WTC11 (cell line): ENCODE measurements around the gene MCUR1. TPM values are rescaled to one million over a fixed set of nuclear protein-coding genes. Genes with fewer than 3 reads are reported as not detected.

ENCODE experiments used
- ATAC-seq: fragments of 200-7000 bp; cut with Tn5 transposase; 2 replicates; pipeline ENCODE4 v1.10.0; 2021; ENCODE audit warnings: mild to moderate bottlenecking, moderate library complexity
- CTCF ChIA-PET: fragments of 300-600 bp; sonication (Branson Sonifier 250); formaldehyde crosslinking; loops from one replicate; lab custom pipeline; 2021; ENCODE audit warnings: antibody characterized with exemption; lab: Charles Lee
- POLR2A ChIA-PET: fragments of 350-600 bp; sonication (Branson Sonifier 250); formaldehyde crosslinking; loops from one replicate; lab custom pipeline; 2021; ENCODE audit warnings: antibody characterized with exemption; lab: Charles Lee
- DNase-seq: peaks from one replicate; pipeline ENCODE4 v3.0.0; 2021; ENCODE audit warnings: low spot score
- H3K27ac Mint-ChIP-seq: 2 replicates; pipeline ENCODE4 v1.8.0; 2021; ENCODE audit warnings: mixed read lengths
- H3K27me3 Mint-ChIP-seq: 2 replicates; pipeline ENCODE4 v1.8.0; 2021; ENCODE audit warnings: low read depth, mild to moderate bottlenecking, moderate library complexity, mixed read lengths
- H3K36me3 Mint-ChIP-seq: 2 replicates; pipeline ENCODE4 v1.8.0; 2021; ENCODE audit warnings: mixed read lengths
- H3K4me1 Mint-ChIP-seq: 2 replicates; pipeline ENCODE4 v1.8.0; 2022; ENCODE audit warnings: mixed read lengths
- H3K4me3 Mint-ChIP-seq: 2 replicates; pipeline ENCODE4 v1.8.0; 2021; ENCODE audit warnings: mild to moderate bottlenecking, moderate library complexity, mixed read lengths
- H3K9me3 Mint-ChIP-seq: 2 replicates; pipeline ENCODE4 v1.8.0; 2021; ENCODE audit warnings: mixed read lengths
- CREB1 ChIP-seq: sonication (generic); formaldehyde crosslinking; IDR thresholded peaks from 2 replicates; pipeline ENCODE4 v1.8.0; 2023; ENCODE audit warnings: mild to moderate bottlenecking, missing genetic modification reagents
- GRHL2 ChIP-seq: fragments of 250-450 bp; sonication (Bioruptor Pico); IDR thresholded peaks from 2 replicates; pipeline ENCODE4 v1.8.0; 2022; ENCODE audit warnings: mild to moderate bottlenecking, moderate library complexity; ENCODE audit not compliant: insufficient replicate concordance, severe bottlenecking
- HMGA2 ChIP-seq: fragments of 250-450 bp; sonication (Bioruptor Pico); IDR thresholded peaks from 2 replicates; pipeline ENCODE4 v1.4.0; 2021; ENCODE audit warnings: mild to moderate bottlenecking, moderate library complexity
- HMGXB4 ChIP-seq: sonication (generic); formaldehyde crosslinking; IDR thresholded peaks from 2 replicates; pipeline ENCODE4 v1.8.1; 2023; ENCODE audit warnings: mild to moderate bottlenecking, moderate library complexity, missing genetic modification reagents
- IRF1 ChIP-seq: sonication (generic); formaldehyde crosslinking; IDR thresholded peaks from 2 replicates; pipeline ENCODE4 v1.8.0; 2023; ENCODE audit warnings: missing genetic modification reagents
- JUN ChIP-seq: sonication (generic); formaldehyde crosslinking; IDR thresholded peaks from 2 replicates; pipeline ENCODE4 v1.8.0; 2023; ENCODE audit warnings: mild to moderate bottlenecking, missing genetic modification reagents
- OVOL2 ChIP-seq: fragments of 250-450 bp; sonication (Bioruptor Pico); IDR thresholded peaks from 2 replicates; pipeline ENCODE4 v1.9.0; 2021; ENCODE audit warnings: mild to moderate bottlenecking, borderline replicate concordance
- PREB ChIP-seq: sonication (generic); formaldehyde crosslinking; IDR thresholded peaks from 2 replicates; pipeline ENCODE4 v1.8.1; 2022; ENCODE audit warnings: mild to moderate bottlenecking, missing genetic modification reagents, moderate library complexity, borderline replicate concordance
- SMAD3 ChIP-seq: sonication (generic); formaldehyde crosslinking; IDR thresholded peaks from 2 replicates; pipeline ENCODE4 v1.8.0; 2022; ENCODE audit warnings: missing genetic modification reagents, mild to moderate bottlenecking, borderline replicate concordance
- STAT6 ChIP-seq: sonication (generic); formaldehyde crosslinking; conservative IDR thresholded peaks from 2 replicates; pipeline ENCODE4 v1.8.1; 2023; ENCODE audit warnings: mild to moderate bottlenecking, low read depth, missing genetic modification reagents, moderate library complexity
- USF1 ChIP-seq: sonication (generic); formaldehyde crosslinking; IDR thresholded peaks from 2 replicates; pipeline ENCODE4 v1.8.0; 2022; ENCODE audit warnings: mild to moderate bottlenecking, missing genetic modification reagents
- USF2 ChIP-seq: sonication (generic); formaldehyde crosslinking; IDR thresholded peaks from 2 replicates; pipeline ENCODE4 v1.8.1; 2023; ENCODE audit warnings: mild to moderate bottlenecking, missing genetic modification reagents, moderate library complexity
- ZBTB43 ChIP-seq: sonication (generic); formaldehyde crosslinking; IDR thresholded peaks from 2 replicates; pipeline ENCODE4 v1.8.1; 2023; ENCODE audit warnings: mild to moderate bottlenecking, missing genetic modification reagents
- ZMAT4 ChIP-seq: fragments of 250-450 bp; sonication (Bioruptor Pico); IDR thresholded peaks from 2 replicates; pipeline ENCODE4 v1.9.0; 2021; ENCODE audit warnings: mild to moderate bottlenecking
- ZNF121 ChIP-seq: sonication (generic); formaldehyde crosslinking; IDR thresholded peaks from 2 replicates; pipeline ENCODE4 v1.8.0; 2023; ENCODE audit warnings: missing genetic modification reagents
- ZNF138 ChIP-seq: sonication (generic); formaldehyde crosslinking; conservative IDR thresholded peaks from 2 replicates; pipeline ENCODE4 v1.8.1; 2022; ENCODE audit warnings: mild to moderate bottlenecking, moderate library complexity, missing genetic modification reagents
- ZNF512 ChIP-seq: sonication (generic); formaldehyde crosslinking; IDR thresholded peaks from 2 replicates; pipeline ENCODE4 v1.8.1; 2022; ENCODE audit warnings: missing genetic modification reagents, borderline replicate concordance
- total RNA-seq: library from RNA; stranded (reverse); gene quantifications from 3 replicates; pipeline ENCODE4 v1.2.3, GENCODE V29; 2021

Gene MCUR1
- total RNA-seq, 1 experiment from 2014 or later = 28.1 TPM

GRCh38 chr6:13814176-13814937 lies at the start of gene MCUR1 (continued):
- TF ChIP-seq STAT6 = no peak
- no peak for TF ChIP-seq HMGA2 (CRISPR knock-in tag)
- TF ChIP-seq PREB (CRISPR knock-in tag) = peak; percentile 62; the same call in 1 of the 2 replicates
- TF ChIP-seq HMGXB4 (CRISPR knock-in tag) = peak; percentile 49; the same call in 1 of the 2 replicates
- no peak for TF ChIP-seq OVOL2 (CRISPR knock-in tag)
- peak; percentile 97 for TF ChIP-seq USF2 (CRISPR knock-in tag)
- TF ChIP-seq JUN = no peak
- no peak for TF ChIP-seq ZNF512 (CRISPR knock-in tag)
- TF ChIP-seq ZNF121 (CRISPR knock-in tag) = no peak
- TF ChIP-seq IRF1 (CRISPR knock-in tag) = peak; percentile 46; the same call in 1 of the 2 replicates

GRCh38 chr6:13863699-13864155 lies 49.4 kb upstream of the MCUR1 start:
- ATAC-seq = no peak
- H3K27ac Mint-ChIP-seq = no peak overlapping the region
- CTCF ChIA-PET = no interaction called here
- TF ChIP-seq GRHL2 (CRISPR knock-in tag) (no peak), ZBTB43 (CRISPR knock-in tag) (no peak), CREB1 (CRISPR knock-in tag) (no peak), SMAD3 (CRISPR knock-in tag) (no peak), ZMAT4 (no peak), OVOL2 (CRISPR knock-in tag) (no peak), IRF1 (CRISPR knock-in tag) (no peak), USF1 (no peak), ZNF138 (CRISPR knock-in tag) (no peak), PREB (CRISPR knock-in tag) (no peak)

More at GRCh38 chr6:13863699-13864155, 49.4 kb upstream of the MCUR1 start:
- Mint-ChIP-seq H3K9me3 (peaks cover 19% of the 10 kb centered on the region), H3K4me3 (no peak overlapping the region), H3K27me3 (peaks cover 21% of the 10 kb centered on the region), H3K4me1 (no peaks in the 10 kb centered on the region; the same call in 1 of the 2 replicates), H3K36me3 (peaks cover 10% of the 10 kb centered on the region)
- POLR2A ChIA-PET = no interaction called here
- DNase-seq = no peak
